Activated CD4-positive, alpha-beta T cell treated with anti-CD3 and anti-CD28 coated beads, Interleukin-2, amount 10 ng/mL, durations not matched to agents 24 days and 14 days (primary cell): ENCODE data around the gene P2RY14. TPM values are rescaled to one million over a fixed set of nuclear protein-coding genes. Genes with fewer than 3 reads are reported as not detected.

Experiments
- DNase-seq: peaks from one replicate; pipeline ENCODE4 v3.0.0; 2022
- H3K27ac Mint-ChIP-seq: one replicate; pipeline ENCODE4 v1.8.0; 2022; ENCODE audit warnings: mild to moderate bottlenecking, mixed read lengths
- H3K27me3 Mint-ChIP-seq: one replicate; pipeline ENCODE4 v1.8.0; 2022; ENCODE audit warnings: mixed read lengths
- H3K36me3 Mint-ChIP-seq: one replicate; pipeline ENCODE4 v1.8.0; 2022; ENCODE audit warnings: low read depth, mild to moderate bottlenecking, mixed read lengths
- H3K4me1 Mint-ChIP-seq: one replicate; pipeline ENCODE4 v1.8.0; 2021; ENCODE audit warnings: mixed read lengths
- H3K4me3 Mint-ChIP-seq: one replicate; pipeline ENCODE4 v1.8.0; 2022; ENCODE audit warnings: mild to moderate bottlenecking, moderate library complexity, mixed read lengths
- H3K9me3 Mint-ChIP-seq: one replicate; pipeline ENCODE4 v1.8.0; 2021; ENCODE audit warnings: mixed read lengths
- intact Hi-C: fragments of 100-400 bp; cut with micrococcal nuclease; formaldehyde crosslinking; loops from one replicate; pipeline ENCODE4 v1.15.1; 2023
- total RNA-seq: library from RNA; stranded (reverse); gene quantifications from 2 replicates; pipeline ENCODE4 v1.2.3, GENCODE V29; 2022

Gene P2RY14
- total RNA-seq, 1 donor from 2014 or later = 3.0 TPM

- peak; percentile 94 for DNase-seq
- Mint-ChIP-seq H3K9me3 (no peaks in the 10 kb centered on the region), H3K36me3 (peaks cover 6% of the 10 kb centered on the region), H3K27me3 (no peaks in the 10 kb centered on the region), H3K4me1 (peaks cover 56% of the 10 kb centered on the region), H3K27ac (peak overlapping the region; percentile 74), H3K4me3 (peak overlapping the region; percentile 44)
- intact Hi-C loops = loop anchor here (1.0 to 5.0 kb wide), 11 partner anchors 18 to 689 kb away; partner anchors contain the start of gene P2RY14
These were observed 50.3 kb downstream of the P2RY14 start for GRCh38 chr3:151227807-151228665.

DNA sequence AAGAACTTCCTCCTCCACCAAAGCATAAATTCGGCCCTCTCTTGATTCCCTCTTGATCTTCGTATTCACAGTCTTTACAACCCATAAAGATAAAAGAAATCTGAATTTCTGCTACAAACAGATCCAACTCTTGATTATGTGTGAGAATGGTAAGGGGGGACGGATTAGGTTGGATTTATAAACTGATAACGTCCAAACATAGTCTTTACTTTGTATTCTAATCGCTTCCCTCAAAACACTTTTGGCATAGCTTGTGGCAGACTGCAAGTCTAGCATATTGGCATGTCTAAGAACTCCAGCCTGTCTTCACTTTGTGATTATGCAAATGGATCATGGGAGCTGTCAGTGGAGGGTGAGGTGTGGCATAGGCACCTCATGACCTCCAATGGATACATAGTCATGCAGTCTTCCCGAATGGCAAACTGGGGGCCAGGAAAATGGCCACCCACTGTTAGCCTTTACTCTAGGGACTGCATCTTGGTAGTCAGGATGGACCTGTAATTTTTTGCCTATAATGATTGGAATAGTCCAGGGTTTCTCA is 51.0 kb downstream of the P2RY14 start:
- Mint-ChIP-seq H3K9me3 (peaks cover 3% of the 10 kb centered on the region), H3K27ac (peak overlapping the region; percentile 74), H3K4me3 (peak overlapping the region; percentile 44), H3K36me3 (peaks cover 9% of the 10 kb centered on the region), H3K4me1 (peaks cover 56% of the 10 kb centered on the region), H3K27me3 (no peaks in the 10 kb centered on the region)
- no peak for DNase-seq
- intact Hi-C loops = loop anchor here (1.0 to 5.0 kb wide), 11 partner anchors 17 to 690 kb away; partner anchors contain the start of gene P2RY14

GRCh38 chr3:151226825-151227224 is 51.5 kb downstream of the P2RY14 start:
- intact Hi-C loops = loop anchor here (1.0 to 5.0 kb wide), 11 partner anchors 17 to 690 kb away; partner anchors contain the start of gene P2RY14

GRCh38 chr3:151226088-151226563 is 52.2 kb downstream of the P2RY14 start:
- H3K4me1 Mint-ChIP-seq = peaks cover 56% of the 10 kb centered on the region
- peak overlapping the region; percentile 87 for H3K27ac Mint-ChIP-seq
- no peak for DNase-seq
- peaks cover 18% of the 10 kb centered on the region for H3K36me3 Mint-ChIP-seq
- no peaks in the 10 kb centered on the region for H3K27me3 Mint-ChIP-seq
- H3K9me3 Mint-ChIP-seq = peaks cover 8% of the 10 kb centered on the region
- H3K4me3 Mint-ChIP-seq = peak overlapping the region; percentile 36
- intact Hi-C loops = loop anchor here (2.0 to 5.0 kb wide), 5 partner anchors 35 to 691 kb away; no protein-coding TSS in a partner anchor

More at GRCh38 chr3:151226825-151227224, 51.5 kb downstream of the P2RY14 start:
- Mint-ChIP-seq H3K27ac (no peak overlapping the region), H3K4me1 (peaks cover 56% of the 10 kb centered on the region), H3K9me3 (peaks cover 8% of the 10 kb centered on the region), H3K4me3 (no peak overlapping the region), H3K36me3 (peaks cover 13% of the 10 kb centered on the region), H3K27me3 (no peaks in the 10 kb centered on the region)
- peak; percentile 56 for DNase-seq

- DNase-seq = no peak
These were observed 53.0 kb downstream of the P2RY14 start for GRCh38 chr3:151225040-151225975.

GRCh38 chr3:151224268-151224866 is 54.0 kb downstream of the P2RY14 start:
- DNase-seq = no peak
- Mint-ChIP-seq H3K36me3 (peaks cover 25% of the 10 kb centered on the region), H3K4me3 (no peak overlapping the region), H3K27ac (no peak overlapping the region), H3K27me3 (no peaks in the 10 kb centered on the region), H3K4me1 (peaks cover 46% of the 10 kb centered on the region), H3K9me3 (peaks cover 15% of the 10 kb centered on the region)
- intact Hi-C loops = no loop called here

More at GRCh38 chr3:151225040-151225975, 53.0 kb downstream of the P2RY14 start:
- H3K27ac Mint-ChIP-seq = peak overlapping the region; percentile 87
- H3K36me3 Mint-ChIP-seq = peaks cover 25% of the 10 kb centered on the region
- intact Hi-C loops = loop anchor here (5.0 kb wide), 1 partner anchor 692 kb away; no protein-coding TSS in a partner anchor
- no peaks in the 10 kb centered on the region for H3K27me3 Mint-ChIP-seq
- H3K4me1 Mint-ChIP-seq = peaks cover 47% of the 10 kb centered on the region
- peak overlapping the region; percentile 36 for H3K4me3 Mint-ChIP-seq
- peaks cover 15% of the 10 kb centered on the region for H3K9me3 Mint-ChIP-seq

DNA sequence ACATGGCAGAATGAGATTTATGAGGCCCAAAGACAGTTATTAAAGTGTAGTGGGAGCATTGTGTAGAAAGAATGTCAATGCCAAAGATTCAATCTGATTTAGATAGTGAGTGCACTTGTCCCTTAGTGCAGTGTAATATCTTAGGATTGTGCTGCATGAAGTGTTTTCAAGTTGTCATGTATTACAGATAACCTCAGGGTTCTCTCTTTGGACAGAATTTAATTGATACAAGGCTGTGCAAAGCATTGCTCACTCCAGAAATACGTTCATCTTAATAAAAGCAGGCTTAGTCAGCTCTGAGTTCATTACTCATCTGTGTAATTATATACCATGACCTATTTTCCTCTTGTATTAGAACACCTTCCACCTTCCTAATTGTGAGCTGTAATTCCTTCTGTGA is 59.3 kb downstream of the P2RY14 start:
- intact Hi-C loops = no loop called here
- Mint-ChIP-seq H3K27ac (no peak overlapping the region), H3K27me3 (no peaks in the 10 kb centered on the region), H3K4me1 (peaks cover 14% of the 10 kb centered on the region), H3K4me3 (no peak overlapping the region), H3K36me3 (peaks cover 19% of the 10 kb centered on the region), H3K9me3 (peaks cover 15% of the 10 kb centered on the region)
- no peak for DNase-seq

- Mint-ChIP-seq H3K9me3 (peaks cover 15% of the 10 kb centered on the region), H3K27ac (no peak overlapping the region), H3K4me3 (no peak overlapping the region), H3K36me3 (peaks cover 21% of the 10 kb centered on the region), H3K27me3 (no peaks in the 10 kb centered on the region), H3K4me1 (peaks cover 20% of the 10 kb centered on the region)
- no peak for DNase-seq
- intact Hi-C loops = no loop called here
These were observed 60.2 kb downstream of the P2RY14 start for GRCh38 chr3:151218136-151218535.

- peak; percentile 44 for DNase-seq
- Mint-ChIP-seq H3K4me3 (no peak overlapping the region), H3K36me3 (peaks cover 14% of the 10 kb centered on the region), H3K4me1 (peaks cover 20% of the 10 kb centered on the region), H3K27me3 (no peaks in the 10 kb centered on the region), H3K27ac (no peak overlapping the region), H3K9me3 (peaks cover 8% of the 10 kb centered on the region)
- intact Hi-C loops = no loop called here
These were observed 61.4 kb downstream of the P2RY14 start for GRCh38 chr3:151216641-151217607.

DNA sequence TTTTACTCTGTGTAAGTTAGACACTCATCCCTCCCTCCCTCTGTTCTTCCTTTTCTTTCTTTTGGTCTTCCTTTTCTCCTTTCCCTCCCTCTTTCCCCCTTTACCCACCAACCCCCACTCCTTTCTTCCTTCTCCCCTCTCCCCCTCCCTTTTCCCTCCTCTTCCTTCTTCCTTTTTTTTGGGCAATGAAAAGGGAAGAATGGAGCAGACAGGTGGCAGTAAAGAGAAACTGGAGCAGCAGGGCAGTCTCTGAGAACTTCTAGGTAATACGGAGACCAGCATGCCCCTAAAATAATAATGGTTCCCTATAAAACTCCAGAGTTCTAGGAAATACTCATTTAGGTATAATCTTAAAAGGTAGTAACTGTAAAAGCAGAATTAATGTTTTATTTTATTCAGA is 63.9 kb downstream of the P2RY14 start:
- intact Hi-C loops = no loop called here
- no peaks in the 10 kb centered on the region for H3K27me3 Mint-ChIP-seq
- DNase-seq = no peak
- H3K27ac Mint-ChIP-seq = no peak overlapping the region
- H3K9me3 Mint-ChIP-seq = no peaks in the 10 kb centered on the region
- peaks cover 40% of the 10 kb centered on the region for H3K4me1 Mint-ChIP-seq
- H3K4me3 Mint-ChIP-seq = no peak overlapping the region
- H3K36me3 Mint-ChIP-seq = peaks cover 1% of the 10 kb centered on the region

DNA sequence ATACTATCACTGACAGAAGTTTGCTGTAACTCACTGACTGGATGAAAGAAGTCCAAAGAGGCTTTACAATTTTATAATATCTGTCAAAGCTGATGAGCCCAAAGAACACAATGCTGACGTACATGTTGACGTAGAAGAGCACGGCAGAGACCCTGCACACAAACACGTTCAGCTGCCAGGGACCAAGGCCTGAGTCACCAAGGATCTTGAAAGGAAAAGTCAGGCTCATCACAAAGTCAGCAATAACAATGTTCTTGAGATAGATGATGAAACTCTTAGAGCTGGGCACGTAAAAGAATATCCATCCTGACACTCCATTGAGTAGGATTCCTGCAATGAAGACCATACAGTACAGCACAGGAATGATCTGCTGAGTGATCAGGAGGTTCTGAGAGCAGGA is 64.5 kb downstream of the P2RY14 start:
- Mint-ChIP-seq H3K27ac (no peak overlapping the region), H3K9me3 (no peaks in the 10 kb centered on the region), H3K27me3 (no peaks in the 10 kb centered on the region), H3K4me1 (peaks cover 43% of the 10 kb centered on the region), H3K36me3 (peaks cover 1% of the 10 kb centered on the region), H3K4me3 (no peak overlapping the region)
- no peak for DNase-seq
- intact Hi-C loops = no loop called here

DNA sequence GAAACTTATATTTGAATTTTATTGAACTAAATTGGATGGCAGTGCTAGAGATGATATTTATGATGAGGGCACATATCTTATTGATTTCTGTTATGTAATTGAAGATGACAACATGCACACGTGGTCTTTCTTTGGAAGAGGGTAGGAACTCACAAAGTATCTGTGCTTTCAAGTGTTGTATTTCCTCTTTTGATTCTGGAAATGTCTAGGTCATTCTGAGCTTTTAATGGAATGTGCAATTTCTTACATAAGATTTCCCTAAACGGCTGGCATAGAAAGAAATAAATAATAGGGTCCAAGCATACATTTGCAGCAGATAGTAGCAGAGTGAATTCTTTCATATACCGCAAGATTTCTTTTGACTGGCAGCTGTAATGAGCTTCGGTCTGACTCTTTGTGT is 65.2 kb downstream of the P2RY14 start:
- Mint-ChIP-seq H3K27me3 (no peaks in the 10 kb centered on the region), H3K27ac (no peak overlapping the region), H3K4me1 (peaks cover 45% of the 10 kb centered on the region), H3K36me3 (peaks cover 1% of the 10 kb centered on the region), H3K4me3 (no peak overlapping the region), H3K9me3 (no peaks in the 10 kb centered on the region)
- intact Hi-C loops = no loop called here
- DNase-seq = no peak
